Left hindlimb (tissue), 1 donor: ENCODE measurements around the gene GABRR2.

Source experiments
- DNase-seq: peaks from one replicate; pipeline ENCODE4 v3.0.0-alpha.2; 2018

The GABRR2 gene

DNA sequence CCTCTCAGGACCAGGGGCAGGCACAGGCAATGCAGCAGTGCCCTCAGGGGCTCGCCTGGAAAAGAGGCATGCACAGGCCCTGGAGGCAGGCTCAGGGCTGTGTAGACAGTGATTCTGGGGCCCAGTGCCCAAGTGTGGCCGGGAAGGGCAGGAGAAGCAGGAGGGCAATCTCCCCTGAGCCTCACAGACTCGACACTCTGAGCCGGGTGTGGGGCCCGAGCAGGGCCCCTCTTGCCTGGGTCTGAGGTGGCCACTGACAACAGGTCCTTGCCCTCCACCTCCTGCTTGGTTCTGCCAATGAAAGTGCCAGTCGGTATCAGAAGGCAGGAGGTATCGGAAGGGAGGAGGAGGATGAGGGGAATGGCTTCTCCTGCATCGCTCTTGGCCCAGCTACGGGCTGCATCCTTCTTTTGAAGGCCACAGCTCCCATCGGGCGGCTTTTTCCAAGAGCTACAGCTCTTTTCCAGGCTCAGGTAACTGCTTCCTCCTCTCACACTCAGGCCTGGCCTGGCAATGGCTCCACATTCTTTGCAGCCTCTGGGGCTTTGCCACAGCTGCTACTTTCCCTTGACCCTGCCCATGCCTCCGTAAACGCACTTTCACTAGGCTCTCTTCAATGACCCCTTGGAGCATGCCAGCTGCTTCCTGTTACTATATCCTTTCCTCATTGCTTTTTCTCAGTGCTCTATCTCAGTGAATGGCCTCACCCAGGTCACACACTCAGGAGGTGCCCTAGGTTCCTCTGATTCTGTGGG, 24.5 kb downstream of the GABRR2 start:
- DNase-seq, result no peak

DNA sequence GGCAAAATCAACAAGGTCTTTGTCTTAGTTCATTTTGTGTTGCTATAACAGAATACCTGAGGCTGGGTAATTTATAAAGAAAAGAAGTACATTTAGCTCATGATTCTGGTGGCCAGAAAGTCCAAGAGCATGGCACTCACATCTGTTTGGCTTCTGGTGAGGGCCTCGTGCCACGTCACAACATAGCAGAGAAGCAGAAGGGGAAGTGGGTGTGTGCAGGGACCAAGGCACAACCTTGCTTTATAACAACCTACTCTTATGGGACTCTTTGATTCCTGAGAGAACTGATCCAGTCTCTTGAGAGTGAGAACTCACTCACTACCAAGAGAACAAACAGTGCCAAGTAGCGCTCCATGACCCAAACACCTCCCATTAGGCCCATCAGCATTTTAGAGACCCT, 25.4 kb downstream of the GABRR2 start:
- DNase-seq, result no peak

DNA sequence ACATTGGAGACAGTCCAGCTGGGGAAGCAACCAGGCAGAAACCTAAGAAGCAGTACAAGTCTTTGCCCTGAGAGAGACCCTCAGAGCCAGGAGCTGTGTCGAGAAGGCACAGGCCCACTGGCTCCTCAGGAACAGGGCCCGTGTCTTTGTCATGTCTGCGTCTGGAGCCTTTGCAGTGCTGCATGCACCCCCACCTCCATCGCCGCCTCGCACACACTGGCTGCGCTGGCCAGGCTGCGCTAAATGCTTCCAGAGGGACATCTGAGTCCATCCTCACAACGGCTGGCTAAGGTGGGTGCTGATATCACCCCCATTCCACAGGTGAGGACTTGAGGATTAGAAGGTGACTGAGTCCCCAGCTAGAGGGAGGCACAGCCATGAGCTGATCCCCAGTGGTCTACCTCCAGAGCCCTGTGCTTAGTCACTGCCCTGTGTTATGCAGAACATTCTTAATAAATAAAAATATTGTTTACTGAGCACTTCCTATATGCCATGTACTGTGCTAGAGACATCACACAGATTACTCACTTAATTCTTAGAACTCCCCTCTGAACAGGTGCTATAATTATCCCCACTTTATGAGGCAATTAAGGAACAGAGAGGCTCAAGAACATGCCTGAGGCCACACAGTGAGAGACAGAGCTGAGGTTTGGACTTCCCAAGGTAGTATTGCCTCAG, 27.6 kb downstream of the GABRR2 start:
- no peak for DNase-seq

DNA sequence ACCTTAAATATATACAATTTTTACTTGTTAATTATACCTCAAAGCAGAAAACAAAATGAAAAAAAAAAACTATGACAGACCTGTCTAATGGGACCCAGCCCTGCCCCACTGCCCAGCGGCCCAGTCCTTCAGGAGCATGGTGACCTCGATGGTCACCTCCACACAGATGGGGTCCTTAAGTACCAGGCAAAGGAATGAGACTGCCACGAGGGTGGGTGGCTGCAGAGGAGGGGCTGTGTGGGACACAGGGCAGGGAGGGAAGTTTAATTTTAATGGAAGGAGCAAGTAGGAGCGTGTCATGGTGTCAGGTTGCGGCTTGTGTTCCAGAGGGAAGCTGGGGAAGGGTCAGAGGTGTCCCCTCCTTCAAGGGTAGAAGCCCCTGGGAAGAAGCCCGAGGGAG, 28.6 kb downstream of the GABRR2 start:
- no peak for DNase-seq

DNA sequence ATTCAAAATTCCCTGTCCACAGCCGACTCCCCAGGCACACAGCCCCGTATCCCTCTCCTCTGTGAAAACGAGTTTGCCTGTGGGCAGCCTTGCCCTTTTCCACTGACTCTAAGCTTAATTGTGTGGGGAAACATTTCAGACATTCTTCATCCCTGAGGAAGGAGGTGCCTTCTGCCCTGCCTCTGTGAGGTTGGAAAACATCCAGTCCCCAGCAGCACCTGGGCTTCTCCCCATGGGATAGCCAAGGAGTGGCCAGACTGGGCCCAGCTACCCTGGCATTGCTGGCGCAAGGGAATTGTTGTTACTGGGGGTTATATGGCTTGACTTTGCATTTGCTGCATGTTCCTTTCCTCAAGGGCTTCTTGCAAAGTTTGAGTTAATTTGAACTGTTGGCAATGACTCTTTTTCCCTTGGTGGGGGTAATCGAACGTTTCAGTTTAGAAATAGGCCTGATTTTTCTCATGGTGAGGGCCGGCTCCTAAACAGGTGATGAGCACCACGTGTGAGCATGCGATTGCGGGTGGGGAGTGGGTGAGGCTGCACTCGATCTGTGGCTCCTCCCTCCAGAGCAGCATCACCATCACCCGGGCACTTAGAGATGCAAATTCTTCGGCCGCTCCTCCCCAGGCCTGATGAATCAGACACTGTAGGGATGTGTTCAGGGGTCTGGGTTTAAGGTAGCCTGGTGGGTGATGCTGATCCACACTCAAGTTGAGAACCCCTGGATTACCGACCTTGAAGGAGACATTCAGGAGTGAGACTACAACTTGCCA, 29.9 kb downstream of the GABRR2 start:
- no peak for DNase-seq

DNA sequence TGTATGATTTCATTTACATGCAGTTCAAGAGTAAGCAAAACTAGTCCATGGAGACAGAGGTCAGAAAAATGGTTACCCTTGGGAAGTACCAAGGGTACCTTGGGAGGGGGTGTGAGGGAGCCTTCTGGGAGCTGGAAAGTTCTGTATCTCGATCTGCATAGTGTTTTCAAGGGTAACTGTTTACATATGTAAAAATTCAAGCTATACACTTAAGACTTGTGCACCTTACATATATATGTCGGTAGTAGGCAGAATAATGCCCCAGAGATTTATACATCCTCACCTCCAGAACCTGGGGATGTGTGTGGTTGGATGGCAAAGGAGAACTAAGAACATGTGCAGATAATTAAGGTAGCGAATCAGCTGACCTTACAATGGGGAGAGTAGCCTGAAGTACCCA, 31.0 kb downstream of the GABRR2 start:
- no peak for DNase-seq

DNA sequence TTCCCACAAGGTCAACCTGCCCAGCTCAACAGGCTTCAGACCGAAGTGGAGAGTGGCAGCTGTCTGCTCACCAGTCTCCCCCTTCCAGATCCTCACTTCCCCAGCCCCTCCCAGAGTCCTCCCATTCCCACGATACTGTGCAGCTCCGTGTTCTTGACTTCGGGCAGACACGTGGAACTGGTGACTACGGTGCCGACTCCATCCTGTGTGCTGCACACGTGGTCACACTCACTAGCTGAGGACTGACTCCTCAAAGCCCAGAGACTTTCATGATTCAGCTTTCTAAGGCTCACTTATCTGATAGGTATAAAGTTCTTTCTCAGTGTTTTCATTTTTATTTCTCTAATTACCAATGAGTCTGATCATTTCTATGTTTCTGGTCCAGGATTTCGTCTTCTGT, 32.4 kb downstream of the GABRR2 start:
- no peak for DNase-seq

DNA sequence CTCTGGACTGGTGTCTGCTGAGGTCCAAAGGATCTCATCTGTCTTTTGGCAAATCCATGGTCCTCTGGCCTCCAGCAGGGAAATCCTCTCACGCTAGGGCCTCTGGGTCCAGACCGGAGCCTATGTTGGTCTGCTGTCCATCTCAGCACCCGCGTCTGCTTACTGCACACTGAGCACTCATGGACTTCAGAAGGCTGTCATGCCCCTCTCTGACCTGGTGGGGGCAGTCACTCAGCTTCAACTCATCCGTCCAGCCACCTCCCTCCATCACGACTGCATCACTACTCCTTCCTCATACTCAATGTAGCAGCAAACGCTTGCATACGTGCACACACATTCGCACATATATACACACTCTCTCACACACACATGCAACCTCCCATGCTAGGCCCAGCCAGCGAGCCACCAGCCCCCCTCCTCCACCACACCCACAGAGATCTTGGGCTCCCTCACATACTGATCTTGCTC, 33.3 kb downstream of the GABRR2 start:
- DNase-seq, result no peak

DNA sequence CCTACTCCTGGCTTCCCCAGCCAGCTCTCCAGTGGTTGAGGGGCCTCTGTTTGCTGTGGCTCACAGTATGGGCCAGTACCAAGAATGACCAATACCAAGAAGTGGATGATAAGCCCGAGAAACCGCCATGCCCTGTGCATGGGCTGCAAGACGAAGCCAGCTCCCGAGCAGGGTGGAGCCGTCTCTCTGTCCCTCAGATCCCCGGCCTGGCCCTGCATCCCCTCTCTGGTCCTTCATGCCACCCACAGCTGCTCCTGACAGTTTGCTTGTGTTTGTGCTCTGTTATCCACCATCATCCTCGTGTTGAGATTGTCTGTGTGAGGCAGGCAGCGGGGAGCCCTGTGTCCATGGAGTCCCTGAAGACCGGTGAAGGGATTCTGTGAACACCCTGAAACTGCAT, 36.1 kb downstream of the GABRR2 start:
- DNase-seq, result no peak

DNA sequence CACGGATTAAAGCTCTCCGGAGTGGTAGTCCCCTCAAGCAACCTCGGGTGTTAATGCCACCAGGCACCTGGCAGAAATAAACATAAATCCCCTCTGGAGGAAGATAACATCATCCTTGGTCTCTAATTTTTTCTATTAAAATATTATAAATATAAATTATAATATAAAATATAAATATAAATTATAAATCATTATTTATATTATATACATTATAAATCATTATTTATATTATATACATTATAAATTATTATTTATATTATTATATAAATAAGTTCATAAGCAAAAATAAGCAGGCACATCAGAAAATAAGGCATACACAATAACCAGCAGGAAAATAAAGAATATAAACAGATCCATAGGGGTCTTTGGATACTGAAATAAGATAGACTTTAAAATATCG, 39.2 kb downstream of the GABRR2 start:
- DNase-seq, result no peak

DNA sequence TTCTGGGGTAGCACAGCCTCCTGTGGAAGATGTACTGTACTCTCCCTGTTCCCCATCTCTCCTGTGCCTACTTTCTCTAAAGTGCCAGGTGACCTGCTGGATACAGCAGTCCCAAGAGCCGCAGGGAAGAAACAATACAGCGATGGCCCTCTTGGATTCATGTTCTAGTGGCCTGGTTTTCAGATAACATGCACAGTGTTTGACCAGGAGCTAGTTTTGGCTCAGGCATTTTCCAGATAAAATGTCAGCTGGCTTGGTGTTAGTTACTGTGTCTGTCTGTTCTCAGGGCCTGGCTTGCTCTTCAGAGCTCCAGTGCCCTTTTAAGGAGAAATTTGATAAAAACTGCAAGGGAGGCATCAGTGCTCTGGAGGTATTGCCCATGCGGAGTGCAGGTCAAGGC, 41.3 kb downstream of the GABRR2 start:
- DNase-seq, result no peak

DNA sequence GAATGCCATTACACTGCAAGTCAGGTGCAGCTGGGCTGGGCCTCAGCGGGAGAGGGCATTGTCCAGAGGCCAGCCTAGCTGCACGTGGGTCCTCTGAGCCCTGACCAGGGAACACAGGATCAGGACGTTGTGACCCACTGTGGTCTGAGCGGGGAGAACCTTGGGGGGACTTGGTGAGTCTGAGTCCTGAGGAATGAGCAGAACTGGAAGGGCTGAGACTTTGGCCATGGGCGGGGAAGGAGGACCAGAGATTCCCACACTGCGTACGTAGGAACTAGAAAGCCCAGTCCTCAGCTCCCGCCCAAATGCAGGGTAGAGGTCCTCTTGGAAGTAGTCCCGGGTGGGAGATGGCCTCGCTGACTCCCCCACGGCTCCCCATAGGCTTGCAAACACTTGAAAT, 42.5 kb downstream of the GABRR2 start:
- DNase-seq, result no peak

DNA sequence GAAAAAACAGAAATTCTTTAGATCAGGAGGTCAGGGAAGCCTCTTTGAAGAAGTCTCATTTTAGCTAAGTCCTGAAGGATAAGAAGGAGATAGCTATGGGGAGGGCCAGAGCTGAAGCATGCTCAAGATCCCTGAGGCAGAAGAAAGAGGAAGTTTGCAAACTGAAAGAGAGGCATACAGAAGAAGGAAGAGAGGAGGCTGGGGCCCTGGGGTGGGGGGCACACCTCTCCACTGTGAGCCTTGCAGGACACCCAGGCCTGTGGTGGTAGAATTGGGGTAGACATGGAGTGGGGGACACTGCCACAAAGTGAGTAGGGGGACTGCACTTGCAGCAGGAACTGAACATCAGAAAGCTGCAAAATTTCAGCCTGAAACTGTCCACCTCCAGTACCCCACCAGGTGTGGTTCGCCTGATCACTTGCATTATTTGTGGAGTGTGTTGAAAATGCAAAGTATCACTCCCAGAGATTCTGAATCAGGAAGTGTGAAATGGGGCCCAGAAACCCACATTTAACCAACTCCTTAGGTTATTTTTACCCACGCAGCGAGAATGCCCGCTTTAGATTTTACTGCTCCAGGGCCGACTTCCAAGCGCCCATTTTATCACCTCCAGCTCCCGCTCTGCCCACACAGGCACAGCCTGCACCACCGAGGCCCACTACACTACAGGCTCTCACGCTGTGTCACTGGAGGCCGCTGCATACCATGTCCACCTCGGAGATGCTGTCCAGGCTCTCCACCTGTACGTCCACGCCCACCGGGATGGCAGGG, 44.0 kb downstream of the GABRR2 start:
- DNase-seq, result no peak

DNA sequence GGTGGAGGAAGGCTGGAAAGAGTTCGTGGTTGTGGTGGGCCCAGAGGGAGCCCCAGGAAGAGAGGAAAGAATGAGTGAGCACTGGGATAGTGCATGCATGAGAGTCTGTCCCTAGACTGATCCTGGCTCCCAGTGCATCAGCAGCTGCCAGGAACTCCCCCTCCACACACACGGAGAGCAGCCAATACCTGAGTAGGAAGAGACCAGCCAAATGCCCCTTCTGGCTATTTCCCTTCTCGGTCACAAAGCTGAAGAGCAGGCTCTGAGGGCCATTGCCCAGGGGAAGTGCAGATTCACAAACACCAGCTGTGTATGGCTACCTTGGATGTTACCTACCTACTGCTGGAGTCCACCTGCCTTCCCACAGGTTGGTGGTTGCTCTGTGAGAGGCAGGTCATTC, 45.1 kb downstream of the GABRR2 start:
- no peak for DNase-seq

DNA sequence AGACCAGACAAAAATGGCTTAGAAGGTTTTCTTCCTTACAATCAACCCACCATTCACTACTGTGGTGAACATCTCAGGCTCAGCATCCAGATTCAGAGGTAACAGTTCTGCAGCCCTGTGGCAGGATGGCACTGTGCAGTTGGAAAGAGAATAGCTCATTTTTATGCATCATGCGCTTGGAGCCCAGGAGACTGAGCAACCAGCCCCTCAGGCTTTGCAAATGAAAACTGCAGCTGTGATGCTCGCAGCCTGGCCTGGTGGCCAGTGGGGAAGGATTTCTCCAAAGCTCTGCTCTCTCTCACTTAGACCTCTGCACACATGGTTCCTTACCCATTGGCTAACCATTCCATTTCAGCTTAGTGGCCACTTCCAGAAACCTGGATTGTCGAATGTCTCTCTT, 45.8 kb downstream of the GABRR2 start:
- DNase-seq, result no peak

DNA sequence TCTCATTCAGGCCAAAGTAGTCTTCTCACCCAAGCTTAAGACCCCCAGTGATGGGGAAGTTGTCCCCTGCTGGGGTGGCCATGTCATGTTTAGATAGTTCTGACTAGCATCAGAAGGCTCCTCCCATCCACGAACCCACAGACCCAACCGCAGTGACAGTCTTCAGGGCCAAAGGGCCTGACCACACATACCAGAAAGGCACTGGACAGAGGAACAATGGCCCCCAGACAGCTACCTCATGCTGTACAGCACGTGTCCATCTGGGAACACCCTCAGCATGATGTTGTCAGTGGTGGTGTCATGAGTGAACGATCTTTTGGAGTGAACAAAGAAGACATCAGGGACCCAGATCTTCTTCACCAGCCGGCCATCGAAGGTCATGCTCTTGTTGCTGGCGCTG, 46.3 kb downstream of the GABRR2 start:
- DNase-seq, result no peak

DNA sequence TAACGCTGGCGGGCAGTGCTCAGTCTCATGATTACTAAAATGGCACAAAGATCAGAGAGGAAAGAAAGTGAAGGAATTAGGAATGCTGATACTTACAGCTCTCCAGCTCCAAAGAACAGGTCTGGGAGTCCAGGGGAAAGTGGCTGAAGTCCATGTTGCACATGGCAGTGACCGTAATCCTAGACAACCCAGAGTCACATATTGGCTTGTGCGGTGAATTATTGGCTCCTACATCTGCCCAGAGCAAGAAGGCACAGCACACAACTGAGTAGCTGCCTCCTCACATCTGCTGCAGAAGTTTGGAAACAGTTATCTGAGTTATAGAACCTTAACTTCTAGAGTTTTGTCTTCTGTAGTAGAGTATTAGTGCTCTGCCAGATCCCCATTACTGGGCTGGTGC, 47.2 kb downstream of the GABRR2 start:
- DNase-seq, result no peak

DNA sequence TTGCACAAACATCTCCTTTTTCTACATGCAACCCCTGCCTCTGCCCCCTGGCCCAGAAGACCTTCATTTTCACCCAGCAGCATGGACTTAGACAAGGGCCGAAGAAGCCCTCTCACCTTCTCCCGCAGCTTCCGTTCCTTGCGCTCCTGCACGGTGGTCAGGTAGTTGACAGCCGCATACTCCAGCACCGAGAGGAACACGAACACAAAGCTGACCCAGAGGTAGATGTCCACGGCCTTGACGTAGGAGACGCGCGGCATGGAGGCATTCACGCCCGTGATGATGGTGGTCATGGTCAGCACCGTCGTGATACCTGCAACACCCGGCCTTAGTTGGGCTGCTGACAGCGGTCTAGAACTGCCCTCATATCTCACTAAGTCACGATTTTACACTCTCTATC, 50.8 kb downstream of the GABRR2 start:
- DNase-seq, result no peak

DNA sequence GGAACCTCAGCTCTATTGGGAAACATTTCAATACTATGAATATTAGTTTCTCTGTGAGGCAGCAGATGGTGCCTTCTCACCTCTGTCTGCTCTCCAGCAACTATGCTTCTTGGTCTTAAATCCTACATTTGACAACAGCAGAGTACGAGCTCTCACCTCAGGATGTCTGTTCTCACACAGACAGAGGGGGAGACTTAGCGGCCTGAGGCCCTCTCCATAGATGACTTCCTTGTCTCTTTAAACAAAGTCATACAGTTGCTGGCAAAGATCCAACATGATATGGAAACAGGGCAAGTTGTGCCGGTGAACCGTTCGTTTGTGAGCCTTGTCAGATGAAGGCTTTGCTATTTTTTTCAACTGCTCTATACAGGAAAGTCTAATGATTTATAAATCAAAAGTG, 54.3 kb downstream of the GABRR2 start:
- no peak for DNase-seq

DNA sequence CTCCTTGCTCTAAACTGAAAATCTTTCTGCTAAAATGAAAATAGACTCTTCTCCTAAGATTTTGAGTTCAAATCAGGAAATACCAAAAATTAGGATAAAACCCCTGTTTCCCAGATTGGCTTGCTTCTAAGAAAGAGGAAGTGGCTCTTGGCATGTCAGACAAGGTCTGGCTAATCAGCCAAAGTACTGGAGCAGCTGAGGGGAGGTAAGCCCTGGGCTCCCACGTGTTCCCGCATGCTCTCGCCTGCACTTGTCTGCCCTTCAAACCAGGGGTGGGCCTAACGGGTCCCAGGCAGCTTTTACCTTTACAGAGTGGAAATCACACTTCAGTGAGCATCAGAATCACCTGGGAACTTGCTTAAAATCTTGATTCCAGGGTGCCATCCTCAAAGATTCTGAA, 54.8 kb downstream of the GABRR2 start:
- DNase-seq, result no peak

DNA sequence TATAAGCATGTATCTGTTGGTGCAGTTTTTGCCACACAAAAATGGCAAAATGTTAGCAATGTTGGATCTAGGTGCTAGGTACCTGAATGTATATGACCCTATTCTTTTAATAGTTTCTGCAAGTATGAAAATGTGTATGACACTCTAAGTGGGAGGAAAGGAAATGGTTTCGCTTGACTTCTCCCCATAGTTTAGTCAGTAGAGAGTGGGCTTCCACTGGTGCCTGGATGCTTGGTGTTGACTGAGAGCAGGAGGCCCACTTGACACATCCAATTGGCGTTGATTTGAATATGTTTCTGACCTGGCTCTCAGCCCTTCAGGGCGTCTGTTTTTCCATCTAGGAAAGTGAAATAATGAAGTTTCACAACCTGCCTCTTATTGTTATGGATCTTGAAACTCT, 56.2 kb downstream of the GABRR2 start:
- DNase-seq, result no peak

DNA sequence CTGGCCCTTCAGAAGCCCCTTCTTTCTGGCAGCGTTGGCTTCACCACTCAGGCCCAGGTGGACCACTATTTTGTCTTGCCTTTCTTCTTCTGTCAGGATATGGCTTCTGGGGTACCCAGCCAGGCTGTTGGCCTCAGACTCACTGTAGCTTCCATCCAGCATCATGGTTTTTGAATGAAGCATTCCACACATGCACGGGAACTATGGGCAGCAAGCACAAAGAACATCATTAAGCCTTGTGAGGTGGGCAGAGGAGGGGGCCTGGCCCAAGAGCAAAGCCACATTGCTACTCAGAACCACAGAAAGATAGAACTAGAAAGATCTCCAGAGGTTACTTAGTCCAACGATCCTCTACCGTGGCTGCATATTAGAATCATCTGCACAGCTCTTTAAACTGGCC, 57.3 kb downstream of the GABRR2 start:
- no peak for DNase-seq

DNA sequence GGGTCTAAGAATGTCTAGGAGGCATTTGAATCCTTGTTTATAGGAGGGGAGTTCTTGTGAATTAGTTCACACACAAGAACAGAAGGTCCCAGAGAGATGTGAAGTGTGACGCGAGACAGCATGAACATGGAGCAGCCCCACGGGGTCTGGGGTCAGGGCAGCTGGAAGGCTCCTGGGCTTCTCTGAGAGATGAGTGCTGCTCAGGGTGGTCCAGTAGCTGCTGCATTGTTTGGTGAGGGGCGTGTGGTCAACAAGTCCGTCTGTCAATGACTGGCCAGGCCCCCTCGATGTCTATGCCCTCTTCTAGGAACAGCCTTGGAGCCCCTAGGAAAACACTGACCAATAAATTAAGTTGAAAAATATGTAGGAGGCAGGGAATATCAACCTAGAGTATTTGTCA, 57.8 kb downstream of the GABRR2 start:
- DNase-seq, result no peak
